KBM-7 (cell line): ENCODE results near the gene CITED4.

Experiments
- DNase-seq: peaks from one replicate; pipeline ENCODE4 v3.0.0-alpha.2; 2015
- in situ Hi-C: fragments of 300-500 bp; cut with MboI; formaldehyde crosslinking; loops from 2 replicates; pipeline ENCODE4 v1.14.3; 2020; ENCODE audit warnings: low sequenced_read_pairs, low pct_unique_long_range_greater_than_20kb, mixed read lengths

CITED4 gene

DNA sequence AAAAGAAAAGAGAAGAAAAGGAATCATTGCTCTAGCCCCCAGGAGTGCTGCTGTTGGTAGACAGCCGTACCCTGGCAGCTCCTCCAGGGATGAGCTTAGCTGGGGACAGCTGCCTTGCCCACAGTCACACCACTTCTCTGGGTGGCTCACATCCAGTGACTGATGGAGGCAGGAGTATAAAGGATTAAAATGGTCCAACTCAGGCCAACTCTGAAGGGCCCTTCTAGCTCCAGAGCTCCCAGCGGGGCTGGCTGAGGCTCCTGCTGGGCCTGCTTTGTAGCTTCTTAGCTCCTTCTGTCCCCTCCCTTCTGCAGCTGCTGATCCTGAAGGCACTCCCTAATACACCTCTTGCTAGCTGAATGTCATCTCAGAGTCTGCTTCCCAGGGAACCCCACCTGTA is 4.4 kb downstream of the CITED4 start:
- no peak for DNase-seq
- in situ Hi-C loops, result no loop called here

DNA sequence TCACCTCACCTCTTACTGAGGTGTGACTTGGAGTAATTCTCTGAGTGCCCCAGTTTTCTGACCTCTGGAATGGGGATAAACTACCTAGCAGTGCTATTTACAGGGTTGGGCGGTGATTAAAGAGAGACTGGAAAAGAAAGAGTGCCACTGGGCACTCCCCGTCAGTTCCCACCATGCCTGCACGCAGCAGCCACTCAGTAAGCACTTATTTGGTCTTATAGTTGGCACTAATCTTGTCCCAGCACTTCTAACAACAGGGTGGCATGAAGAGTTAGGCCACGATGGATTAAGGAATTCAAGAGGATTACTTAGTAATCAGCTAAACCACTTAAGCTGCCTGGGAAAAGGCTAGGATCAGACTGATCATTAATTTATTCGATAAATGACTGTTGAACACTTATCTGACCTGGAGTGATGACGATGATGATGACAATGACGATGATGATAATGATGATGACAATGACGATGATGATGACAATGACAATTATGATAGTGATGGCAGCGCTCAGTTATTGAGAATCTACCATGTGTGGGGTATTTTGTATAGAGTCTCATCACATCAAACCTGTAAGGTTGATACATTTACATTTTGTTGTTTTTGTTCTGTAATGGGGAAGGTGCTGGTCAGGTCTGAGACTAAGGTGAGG is 5.4 kb downstream of the CITED4 start:
- no peak for DNase-seq
- in situ Hi-C loops, result no loop called here

DNA sequence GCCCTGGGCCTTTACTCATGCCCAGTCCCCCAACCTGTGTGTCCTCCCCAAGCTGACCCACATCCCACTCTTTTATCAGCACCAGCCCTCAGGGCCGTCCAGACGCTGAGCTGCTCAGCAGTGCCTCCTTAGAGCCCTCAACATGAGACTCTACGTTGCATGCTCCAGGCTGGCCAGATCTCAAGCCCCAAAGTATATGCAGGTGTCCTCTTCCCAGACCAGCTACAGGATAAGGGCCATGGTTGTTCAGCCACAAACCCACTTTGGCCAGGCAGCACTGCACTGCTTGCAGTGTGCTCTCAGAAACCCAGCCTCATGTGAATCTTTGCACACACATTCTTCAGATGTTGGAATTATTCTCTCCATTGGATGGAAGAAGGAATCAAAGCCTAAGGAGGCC is 6.0 kb downstream of the CITED4 start:
- in situ Hi-C loops, result no loop called here
- no peak for DNase-seq

DNA sequence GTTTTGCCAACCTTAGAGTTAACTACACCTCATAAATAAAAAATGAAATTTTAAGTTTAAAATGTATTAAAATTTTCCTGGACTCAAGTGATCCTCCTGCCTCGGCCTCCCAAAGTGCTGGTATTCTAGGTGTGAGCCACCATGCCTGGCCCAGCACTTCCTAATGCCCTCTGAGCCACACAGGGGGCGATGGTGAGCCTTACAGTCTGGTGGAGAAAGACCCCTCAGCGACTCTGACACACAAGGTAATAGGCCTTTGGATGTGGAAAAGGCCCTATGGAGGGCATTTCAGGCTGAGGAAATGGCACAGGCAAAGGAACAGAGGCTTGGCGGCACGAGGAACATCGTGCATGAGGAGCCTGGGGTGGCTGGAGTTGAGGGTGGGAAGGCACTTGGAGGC is 6.7 kb downstream of the CITED4 start:
- DNase-seq, result peak; percentile 30
- in situ Hi-C loops, result no loop called here

DNA sequence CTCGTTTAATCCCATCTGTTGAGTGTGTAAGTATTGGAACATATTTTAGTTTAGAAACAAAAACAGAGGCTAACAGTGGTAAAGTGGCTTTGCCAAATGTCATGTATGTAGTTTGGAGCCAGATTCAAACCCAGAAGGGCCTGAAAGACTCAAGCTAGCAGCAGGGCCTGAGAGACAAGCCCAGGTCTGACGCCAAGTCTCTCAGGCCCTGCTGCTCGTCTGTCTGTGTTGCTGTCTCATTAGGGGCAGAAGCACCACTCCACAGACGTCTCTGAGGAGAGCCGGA is 8.3 kb downstream of the CITED4 start:
- no peak for DNase-seq
- in situ Hi-C loops, result no loop called here

DNA sequence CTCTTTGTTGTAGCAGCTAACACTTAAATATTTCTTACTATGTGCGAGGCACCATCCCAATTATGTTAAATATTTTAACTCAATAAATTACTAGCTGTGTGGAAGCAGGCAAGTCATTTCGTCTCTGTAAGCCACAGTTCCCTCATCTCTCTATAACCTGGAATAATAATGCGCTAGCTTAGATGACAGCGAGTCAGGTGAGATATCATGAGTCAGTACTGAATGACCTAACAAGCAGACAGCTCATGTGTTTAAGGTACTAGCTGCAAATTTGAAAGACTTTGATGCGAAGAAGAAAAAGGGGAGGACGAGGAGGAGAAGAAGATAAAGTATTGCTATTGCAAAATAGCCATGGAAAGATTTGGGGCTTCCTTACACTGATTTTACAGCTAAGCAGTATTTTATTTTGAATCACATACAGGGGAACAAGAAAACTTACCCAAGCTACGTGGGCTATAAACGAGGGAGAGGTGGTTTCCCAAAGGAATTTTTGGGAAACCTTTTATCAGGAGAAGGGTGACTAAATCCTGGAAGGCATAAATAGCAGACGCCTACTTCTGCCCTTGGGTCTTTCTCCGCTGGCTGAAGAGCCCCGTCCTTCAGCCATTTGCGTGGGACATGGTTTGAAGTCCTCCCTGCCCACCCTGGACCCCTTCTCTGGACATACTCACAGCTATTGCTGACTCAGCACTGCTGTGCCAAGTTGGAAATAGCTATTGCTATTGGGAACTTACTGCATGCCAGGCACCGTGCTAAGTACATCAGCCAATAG is 8.9 kb downstream of the CITED4 start:
- in situ Hi-C loops, result no loop called here
- no peak for DNase-seq

DNA sequence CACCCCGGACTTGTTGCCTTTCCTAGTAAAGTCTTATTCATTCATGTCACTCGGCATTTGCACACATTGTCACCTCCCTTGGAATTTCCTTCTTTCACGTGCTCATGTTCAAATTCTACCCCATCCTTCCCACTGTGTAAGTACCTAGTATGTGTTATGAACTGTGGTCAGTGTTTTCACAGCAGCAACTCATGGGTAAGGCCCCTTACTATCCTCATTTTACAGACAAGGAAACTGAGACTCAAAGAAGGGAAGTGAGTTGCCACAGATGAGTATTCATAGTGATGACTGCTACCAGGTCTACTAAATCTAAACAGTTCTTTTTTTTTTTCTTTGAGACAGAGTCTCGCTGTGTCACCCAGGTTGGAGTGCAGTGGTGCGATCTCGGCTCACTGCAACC is 10.5 kb downstream of the CITED4 start:
- in situ Hi-C loops, result no loop called here
- no peak for DNase-seq

DNA sequence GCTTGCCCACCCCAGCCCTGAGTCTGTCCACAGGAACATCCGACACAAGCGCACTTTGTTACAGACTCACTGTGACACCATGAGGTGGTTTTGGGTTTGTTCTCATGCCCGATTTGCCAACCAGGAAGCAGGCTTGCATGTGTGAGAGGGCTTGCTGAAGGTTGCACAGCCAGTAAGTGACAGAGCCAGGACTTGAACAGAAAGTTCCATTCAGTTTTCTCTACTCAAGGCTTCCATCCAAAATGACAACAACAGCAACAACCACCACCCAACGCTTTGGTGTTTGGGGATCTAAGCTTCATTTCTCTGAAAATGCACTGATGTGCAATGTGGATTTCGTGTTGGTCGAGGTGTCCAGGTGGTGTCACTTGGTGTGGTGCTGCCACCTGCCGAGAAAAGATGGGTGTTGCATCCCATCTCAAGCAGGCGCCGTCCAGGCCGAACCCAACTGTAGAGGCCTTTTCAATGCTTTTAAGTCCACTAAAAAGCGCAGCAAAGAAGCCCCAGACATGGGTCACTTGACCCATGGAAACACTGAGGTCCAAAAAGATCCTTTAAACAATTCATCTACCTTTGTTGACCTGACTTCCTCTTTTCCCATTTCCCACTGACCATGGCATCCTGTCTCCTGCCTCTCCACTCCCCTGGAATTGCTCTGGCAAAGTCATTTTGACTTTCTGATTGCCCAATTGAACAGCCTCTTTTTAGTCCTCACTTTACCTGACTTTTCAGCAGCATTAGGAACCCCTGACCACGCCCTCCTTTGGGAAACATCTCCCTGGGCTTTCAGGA is 12.2 kb downstream of the CITED4 start:
- peak; percentile 83 for DNase-seq
- in situ Hi-C loops, result loop anchor here (10.0 kb wide), 2 partner anchors 105 to 225 kb away; no protein-coding TSS in a partner anchor

DNA sequence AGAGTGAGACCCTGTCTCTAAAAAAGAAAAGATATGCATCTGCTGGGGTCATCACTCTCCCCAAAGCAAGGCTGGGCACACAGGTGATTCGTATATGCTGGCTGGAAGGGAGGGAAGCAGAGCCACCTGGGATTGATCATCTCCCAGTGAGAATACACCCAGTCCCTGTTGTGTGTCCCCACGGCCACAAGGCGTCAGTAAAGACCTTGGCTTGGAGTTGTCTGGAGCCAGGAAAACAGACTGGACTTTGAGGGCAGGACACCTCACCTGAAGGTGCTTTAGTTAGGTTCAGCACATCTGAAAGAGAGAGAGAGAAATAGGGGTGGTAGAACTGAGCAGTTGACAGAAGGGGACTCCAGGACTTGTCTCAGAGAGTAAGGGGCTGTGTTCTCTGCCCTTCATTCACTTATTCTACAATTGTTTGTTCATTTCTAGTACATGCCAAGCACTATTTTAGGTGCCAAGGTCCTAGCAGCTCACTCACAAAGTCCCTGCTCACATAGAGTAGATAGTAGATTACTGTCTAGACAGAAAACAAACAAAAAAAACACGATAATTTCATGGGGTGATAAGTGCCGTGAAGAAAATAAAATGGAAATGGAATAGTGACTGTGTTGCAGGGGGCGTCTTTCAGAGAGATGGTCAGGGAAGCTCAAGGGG is 13.5 kb downstream of the CITED4 start:
- DNase-seq, result peak; percentile 55
- in situ Hi-C loops, result loop anchor here (10.0 kb wide), 2 partner anchors 106 to 224 kb away; no protein-coding TSS in a partner anchor

DNA sequence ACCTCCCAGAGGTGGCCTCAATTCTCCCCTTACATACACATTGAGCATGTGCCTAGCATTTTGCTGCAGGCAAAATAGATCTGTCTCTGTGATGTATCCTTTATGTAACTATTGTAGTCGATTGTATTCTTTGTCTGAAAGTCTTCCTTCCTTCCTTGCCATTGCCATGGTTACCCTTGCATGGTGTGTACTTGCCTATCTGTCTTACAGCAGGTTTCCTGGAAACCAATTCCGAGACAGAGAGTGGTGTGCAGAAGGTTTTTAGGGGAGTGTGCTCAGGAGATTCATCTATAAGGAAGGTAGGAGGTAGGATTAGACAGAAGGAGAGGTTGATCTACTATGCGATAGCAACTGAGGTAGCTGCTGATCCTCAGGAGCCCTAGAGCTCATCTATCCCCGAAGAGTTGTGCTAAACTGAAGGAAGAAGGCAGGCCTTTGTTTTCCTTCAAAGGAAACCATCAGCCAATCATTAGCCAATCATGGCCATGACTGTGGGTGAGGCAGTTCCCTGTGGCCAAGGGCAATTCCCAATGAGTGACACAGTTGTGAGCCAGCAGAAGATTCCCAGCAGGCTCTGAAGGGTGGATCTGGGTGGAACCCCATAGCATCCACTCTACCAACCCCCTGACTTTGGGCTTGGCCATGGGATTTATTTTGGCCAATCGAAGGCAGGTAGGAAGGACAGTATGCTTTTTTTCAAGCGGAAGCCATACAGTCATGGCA is 15.0 kb downstream of the CITED4 start:
- no peak for DNase-seq
- in situ Hi-C loops, result loop anchor here (10.0 kb wide), 2 partner anchors 108 to 222 kb away; no protein-coding TSS in a partner anchor

DNA sequence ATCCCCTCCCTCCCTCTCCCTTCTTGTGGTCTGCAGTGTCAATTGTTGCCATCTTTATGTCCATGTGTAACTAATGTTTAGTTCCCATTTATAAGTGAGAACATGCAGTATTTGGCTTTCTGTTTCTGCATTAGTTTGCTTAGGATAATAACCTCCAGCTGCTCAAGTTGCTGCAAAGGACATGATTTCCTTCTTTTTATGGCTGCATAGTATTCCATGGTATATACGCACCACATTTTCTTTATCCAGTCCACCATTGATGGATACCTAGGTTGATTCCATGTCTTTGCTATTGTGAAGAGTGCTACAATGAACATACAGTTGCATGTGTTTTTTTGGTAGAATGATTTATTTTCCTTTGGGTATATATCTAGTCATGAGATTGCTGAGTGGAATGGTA is 16.3 kb downstream of the CITED4 start:
- in situ Hi-C loops, result loop anchor here (10.0 kb wide), 2 partner anchors 109 to 221 kb away; no protein-coding TSS in a partner anchor
- no peak for DNase-seq

DNA sequence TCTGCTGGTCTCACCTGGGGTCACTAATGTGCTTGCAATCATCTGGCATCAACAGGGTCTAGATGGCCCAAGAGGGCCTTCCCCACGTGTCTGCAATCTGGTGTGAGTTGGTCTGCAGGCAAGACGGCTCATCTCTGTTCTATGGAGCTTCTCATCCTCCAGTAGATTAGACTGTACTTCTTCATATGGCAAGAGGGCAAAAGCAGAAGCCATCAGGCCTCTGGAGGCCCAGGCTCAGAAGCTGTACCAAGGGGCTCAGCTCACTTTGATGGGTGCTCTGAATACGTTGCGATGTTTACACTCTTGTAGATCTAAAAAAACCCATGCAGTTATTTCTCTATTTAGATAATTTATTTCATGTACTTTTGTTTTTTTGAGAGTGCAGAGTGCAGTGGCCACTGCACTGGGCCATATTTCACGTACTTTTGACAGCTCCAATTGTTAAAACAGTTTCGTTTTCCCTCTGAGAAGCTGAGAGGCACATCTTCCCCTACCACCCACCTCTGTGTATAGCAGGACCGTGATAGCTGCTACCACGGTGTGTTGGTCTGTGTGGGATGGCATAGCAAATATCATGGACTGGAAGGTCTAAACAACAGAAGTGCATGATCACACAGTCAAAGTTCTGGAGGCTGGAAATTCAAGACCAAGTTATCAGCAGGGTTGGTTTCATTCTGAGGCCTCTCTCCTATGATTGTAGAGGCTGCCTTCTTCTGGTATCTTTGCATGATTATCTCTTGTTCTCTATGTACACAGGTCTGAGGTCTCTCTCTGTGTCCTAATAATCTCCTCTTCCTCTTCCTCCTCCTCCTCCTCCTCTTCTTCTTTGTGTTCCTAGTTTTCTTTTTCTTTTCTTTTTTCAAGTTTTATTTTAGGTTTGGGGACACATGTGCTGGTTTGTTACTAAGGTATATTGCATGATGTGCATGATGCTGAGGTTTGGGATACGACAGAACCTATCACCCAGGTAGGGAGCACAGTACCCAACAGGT is 17.0 kb downstream of the CITED4 start:
- no peak for DNase-seq
- in situ Hi-C loops, result loop anchor here (10.0 kb wide), 2 partner anchors 110 to 220 kb away; no protein-coding TSS in a partner anchor

DNA sequence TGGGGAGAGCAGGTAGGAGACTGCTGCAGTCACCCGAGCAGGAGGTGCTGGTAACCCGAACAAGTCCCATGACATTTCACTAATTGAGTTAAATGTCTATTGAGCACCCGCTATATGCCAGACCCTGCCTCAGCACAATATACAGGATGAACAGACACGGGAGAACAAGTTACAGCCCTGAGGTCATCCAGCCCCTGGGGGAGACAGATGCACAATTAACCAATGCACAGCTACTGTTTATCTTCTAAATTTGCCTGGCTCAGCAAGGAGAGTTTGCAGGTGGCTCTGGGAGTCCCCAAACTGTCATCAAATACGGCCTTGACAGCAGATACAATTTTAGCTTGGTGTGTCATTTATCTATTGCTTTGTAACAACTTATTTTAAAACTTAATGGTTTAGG is 18.1 kb downstream of the CITED4 start:
- in situ Hi-C loops, result loop anchor here (10.0 kb wide), 2 partner anchors 111 to 219 kb away; no protein-coding TSS in a partner anchor
- DNase-seq, result no peak

DNA sequence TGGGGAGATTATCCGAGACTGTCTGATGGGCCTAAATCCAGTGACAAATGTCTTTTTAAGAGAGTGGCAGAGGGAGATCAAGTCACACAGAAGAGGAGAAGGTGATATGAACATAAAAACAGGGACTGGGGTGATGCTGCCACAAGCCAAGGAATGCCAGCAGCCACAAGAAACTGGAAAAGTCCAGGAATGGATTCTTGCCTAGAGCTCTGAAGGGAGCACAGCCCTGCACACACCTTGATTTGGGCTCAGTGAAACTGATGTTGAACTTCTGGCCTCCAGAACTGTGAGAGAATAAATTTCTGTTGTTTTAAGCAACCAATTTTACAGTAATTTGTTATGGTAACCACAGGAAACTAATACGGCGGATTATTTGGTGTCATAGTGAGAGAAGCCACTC is 19.5 kb downstream of the CITED4 start:
- in situ Hi-C loops, result loop anchor here (10.0 kb wide), 2 partner anchors 112 to 218 kb away; no protein-coding TSS in a partner anchor
- no peak for DNase-seq

DNA sequence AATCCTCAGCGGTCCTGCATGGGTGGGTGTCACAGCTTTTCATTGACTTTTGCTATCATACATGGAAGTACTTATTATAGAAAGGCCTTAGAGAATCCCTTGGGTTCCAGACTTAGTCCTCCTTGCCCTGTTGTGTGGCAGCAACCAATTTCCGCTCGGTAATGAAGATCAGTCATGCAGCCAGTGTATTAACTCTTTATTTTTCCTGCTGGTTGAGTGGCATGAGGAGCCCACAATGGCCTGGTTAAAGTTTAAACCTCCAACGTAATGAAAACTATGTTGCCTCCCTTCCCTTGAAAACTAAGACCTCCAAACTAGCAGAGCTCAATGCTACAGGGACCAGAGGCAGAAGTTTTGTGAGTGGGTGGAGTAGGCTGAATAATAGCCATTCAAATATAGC is 20.0 kb downstream of the CITED4 start:
- DNase-seq, result no peak
- in situ Hi-C loops, result loop anchor here (10.0 kb wide), 2 partner anchors 113 to 217 kb away; no protein-coding TSS in a partner anchor

DNA sequence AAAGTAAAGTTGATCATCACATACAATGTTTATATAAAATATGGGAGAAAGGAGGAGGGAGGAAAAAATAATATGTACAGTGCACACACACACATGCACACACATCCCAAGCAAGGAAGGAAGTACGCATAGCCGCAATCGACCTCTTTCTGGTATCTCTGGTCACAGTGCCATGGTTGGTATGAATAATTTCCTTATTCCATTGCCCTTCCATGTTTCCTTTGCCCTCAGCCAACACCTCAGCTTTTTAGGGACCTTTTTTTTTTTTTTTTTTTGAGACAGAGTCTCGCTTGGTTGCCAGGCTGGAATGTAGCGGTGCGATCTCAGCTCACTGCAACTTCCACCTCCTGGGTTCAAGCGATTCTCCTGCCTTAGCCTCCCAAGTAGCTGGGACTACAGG is 20.6 kb downstream of the CITED4 start:
- in situ Hi-C loops, result loop anchor here (10.0 kb wide), 2 partner anchors 113 to 217 kb away; no protein-coding TSS in a partner anchor

DNA sequence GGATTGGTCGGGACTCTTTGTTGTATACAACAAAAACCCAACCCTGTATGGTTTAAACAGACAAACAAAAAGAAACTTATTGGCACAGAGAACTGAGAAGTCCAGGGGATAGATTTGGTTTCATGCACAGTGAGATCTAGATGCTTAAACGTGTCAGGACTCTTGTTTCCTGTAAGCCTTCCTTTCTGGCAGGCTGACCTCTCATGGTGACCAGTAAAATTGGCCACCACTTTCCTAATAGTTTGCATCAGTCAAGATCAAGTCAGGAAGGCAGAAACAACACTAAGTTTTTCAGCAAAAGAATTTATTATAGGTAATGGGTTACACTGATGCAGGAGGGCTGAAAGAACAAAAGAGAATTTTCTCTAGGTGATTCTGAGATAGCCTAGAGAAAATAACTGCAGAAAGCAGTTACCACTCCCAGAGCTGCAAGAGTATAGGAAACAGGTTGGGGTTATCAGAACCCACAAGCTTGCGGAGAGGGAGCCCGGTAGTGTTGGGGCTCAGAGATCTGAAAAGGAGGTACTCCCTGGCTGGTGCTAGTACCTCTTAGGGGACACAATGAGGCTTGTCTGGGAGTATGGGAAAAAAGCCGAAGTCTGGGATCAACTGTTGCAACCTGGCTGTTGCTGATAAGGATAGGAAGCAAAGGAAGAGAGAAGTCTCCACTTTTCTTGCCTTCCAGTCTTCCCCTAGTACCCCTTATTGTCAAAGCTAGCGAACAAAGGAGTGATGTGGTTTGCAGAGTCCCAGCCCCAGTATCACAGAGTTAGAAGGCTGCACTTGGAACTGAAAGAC is 21.4 kb downstream of the CITED4 start:
- DNase-seq, result no peak
- in situ Hi-C loops, result loop anchor here (10.0 kb wide), 2 partner anchors 114 to 216 kb away; no protein-coding TSS in a partner anchor

More for the DNA sequence above, 20.6 kb downstream of the CITED4 start:
- no peak for DNase-seq
